Epithelial cell of esophagus (primary cell): Measurements from ENCODE around the gene IQCM.

Experiments used
- DNase-seq: peaks from one replicate; pipeline ENCODE4 v3.0.0; 2010; ENCODE audit warnings: low read depth
- H3K4me3 ChIP-seq: 2 replicates; pipeline ENCODE4 v1.5.1; 2011; ENCODE audit warnings: mild to moderate bottlenecking, low read length, control low read depth
- TF ChIP-seq, protein P1 (sequence below): IDR thresholded peaks from 2 replicates; pipeline ENCODE4 v1.5.1; 2011; ENCODE audit warnings: low read depth, mild to moderate bottlenecking, low read length, control low read depth, inconsistent platforms; ENCODE audit not compliant: insufficient read depth; ENCODE audit errors: missing control alignments

The IQCM gene

DNA sequence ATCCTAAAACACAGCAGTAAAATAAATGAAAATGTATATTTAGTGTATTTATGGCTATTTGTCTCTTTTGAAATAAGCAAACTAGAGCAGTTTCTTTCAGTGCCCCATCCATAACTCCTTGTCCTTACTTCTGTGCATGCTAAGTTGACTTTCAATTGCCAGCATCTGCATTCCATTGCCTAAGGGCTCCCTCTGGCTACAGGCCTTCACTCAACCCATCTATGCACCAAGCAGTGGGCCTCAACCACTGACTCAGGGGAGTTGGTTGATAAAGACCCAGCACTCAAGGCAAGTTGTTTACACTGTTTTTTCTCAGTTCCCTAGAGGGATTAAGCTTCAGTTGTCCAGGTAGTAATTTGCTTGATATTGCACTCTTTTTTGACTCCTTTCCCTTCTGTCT, 265.7 kb downstream of the IQCM start:
- no peak overlapping the region for H3K4me3 ChIP-seq
- DNase-seq: peak; percentile 33
- TF ChIP-seq, protein P1, sequence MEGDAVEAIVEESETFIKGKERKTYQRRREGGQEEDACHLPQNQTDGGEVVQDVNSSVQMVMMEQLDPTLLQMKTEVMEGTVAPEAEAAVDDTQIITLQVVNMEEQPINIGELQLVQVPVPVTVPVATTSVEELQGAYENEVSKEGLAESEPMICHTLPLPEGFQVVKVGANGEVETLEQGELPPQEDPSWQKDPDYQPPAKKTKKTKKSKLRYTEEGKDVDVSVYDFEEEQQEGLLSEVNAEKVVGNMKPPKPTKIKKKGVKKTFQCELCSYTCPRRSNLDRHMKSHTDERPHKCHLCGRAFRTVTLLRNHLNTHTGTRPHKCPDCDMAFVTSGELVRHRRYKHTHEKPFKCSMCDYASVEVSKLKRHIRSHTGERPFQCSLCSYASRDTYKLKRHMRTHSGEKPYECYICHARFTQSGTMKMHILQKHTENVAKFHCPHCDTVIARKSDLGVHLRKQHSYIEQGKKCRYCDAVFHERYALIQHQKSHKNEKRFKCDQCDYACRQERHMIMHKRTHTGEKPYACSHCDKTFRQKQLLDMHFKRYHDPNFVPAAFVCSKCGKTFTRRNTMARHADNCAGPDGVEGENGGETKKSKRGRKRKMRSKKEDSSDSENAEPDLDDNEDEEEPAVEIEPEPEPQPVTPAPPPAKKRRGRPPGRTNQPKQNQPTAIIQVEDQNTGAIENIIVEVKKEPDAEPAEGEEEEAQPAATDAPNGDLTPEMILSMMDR: no peak

DNA sequence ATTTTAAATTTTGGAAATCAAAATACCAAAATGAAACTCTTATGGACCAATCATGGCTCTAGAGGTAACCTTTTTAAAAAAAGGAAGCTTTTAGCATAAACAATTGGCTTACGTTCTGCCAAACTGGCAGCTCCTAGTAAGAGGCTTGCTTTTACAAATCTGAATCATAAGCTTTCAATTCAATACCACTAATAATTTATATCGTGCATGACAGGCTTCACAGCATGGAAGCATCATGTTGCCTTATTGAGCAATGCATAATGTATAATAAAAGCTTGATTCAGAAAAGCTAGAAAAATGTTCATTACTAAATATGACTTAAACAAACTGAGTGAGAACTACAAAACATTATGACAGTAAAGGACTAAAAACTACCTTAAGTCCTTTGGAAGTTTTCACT, 280.9 kb downstream of the IQCM start:
- DNase-seq: no peak
- H3K4me3 ChIP-seq: no peak overlapping the region
- TF ChIP-seq, protein P1: no peak

DNA sequence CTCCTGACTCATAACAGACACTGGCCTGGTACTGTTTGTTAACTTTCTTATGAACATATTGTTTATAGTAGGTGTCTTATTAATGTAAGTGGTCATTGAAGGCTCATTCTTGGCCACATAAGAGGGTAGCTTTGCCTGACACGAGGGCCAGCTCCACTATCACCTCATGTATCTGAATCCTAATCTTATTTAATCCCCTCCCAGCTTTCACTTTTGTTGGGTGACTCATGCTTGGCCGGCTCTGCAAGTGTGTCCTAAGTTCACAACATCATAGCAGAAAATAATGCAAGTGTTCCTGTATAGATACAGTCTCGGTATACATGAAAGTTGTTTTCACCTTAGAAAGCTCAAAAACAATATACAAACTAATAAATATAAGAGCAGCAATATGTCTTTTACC, 283.8 kb downstream of the IQCM start:
- H3K4me3 ChIP-seq: no peak overlapping the region
- TF ChIP-seq, protein P1: no peak
- DNase-seq: peak; percentile 59

DNA sequence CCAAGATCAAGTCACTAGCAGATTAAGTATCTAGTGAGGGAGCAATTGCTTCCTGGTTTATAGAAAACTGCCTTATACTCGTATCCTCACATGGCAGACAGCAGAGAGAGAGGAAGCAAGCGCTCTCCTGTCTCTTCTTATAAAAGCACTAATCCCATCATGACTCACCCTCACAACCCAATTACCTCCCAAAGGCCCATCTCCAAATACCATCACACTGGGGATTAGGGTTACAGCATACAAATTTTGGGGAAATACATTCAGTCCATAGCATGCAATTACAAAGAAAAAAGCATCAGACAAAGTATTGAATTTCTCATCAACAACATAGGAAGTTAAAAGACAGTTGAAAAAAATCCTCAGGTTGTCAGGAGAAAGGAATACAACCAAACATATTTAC, 292.6 kb downstream of the IQCM start:
- TF ChIP-seq, protein P1: no peak
- H3K4me3 ChIP-seq: no peak overlapping the region
- no peak for DNase-seq

DNA sequence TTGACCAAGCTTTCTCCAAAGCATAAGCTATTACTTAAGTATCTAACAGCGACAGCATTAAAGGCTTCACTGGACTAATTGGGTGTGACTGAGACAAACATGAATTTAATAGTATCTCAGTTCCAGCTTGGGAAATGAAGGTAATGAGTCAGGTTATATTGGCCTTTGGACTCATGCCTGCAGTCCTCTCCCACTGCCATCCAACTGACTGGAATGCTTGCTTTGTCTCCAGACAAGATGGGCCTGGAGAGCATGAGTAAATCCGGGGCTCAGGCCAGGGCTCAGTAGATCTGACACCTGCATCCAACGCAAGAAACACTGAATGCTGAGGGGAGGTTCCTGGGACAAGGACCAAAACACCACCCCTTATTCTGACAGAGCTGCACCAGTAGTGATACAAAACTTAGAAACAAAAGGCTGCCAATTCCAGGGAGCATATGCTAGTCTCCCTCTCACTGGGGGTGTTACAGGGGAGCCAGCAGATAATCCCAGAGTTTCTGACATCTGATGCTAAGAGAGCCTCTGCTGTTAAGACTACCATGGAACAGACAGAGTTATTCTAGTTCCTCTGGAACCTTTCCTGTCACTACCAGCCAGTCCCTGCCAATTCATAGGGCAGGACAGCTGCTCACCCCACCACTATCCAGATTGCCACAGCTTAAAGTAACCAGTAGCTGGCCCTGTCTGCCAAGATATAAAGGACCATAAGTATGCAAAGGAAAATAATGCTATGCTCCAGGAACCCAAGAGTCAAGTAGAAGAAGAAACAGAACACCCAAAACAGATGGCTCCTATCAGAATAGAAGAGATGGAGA, 293.8 kb downstream of the IQCM start:
- DNase-seq: peak; percentile 43
- TF ChIP-seq, protein P1: no peak
- H3K4me3 ChIP-seq: no peak overlapping the region

DNA sequence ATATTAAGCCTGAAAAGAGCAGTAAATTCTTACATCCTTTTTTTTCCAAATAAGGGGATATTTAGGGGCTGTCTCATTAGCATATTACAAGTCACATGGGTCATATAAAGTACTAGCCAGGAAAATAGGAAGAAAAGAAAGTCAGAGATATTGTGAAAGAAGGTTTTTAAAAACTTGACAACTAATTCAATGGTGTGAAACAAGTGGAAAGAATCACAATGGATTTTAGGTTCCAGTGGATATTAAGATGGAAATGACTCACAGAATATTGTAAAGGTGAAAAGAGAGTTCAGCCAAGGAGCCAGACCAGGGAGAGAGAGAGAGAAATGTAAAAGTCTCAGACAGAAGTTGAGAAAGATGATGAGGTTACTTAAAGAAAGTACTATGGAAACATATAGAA, 297.2 kb downstream of the IQCM start:
- DNase-seq: no peak
- TF ChIP-seq, protein P1: no peak
- no peak overlapping the region for H3K4me3 ChIP-seq

DNA sequence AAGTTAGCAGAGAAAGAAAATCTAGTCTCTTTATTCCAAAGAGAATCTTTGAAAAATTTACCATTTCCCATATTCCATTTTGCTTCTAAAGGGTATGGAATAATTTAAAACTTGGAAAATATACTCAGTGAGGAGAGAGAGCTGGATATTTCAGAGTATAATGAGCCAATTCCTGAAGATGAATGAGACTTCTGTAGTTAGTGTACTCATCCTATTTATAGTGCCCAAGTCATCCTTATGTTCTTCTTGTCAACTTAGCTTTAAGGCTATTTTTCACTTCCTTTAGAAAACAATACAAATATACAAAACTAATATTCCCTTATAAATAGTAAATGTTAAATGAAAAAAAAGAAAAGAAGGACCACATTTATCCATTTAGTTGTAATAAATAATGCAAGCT, 302.6 kb downstream of the IQCM start:
- H3K4me3 ChIP-seq: no peak overlapping the region
- TF ChIP-seq, protein P1: no peak
- no peak for DNase-seq
